D341Med (cell line): Measurements from ENCODE around the gene B3GAT2.
A peak's percentile ranks its signal among the peaks of the same experiment; 100 is the strongest.

Experiments used
- DNase-seq: peaks from one replicate; pipeline ENCODE4 v3.0.0; 2012; ENCODE audit warnings: low spot score

The B3GAT2 gene

DNA sequence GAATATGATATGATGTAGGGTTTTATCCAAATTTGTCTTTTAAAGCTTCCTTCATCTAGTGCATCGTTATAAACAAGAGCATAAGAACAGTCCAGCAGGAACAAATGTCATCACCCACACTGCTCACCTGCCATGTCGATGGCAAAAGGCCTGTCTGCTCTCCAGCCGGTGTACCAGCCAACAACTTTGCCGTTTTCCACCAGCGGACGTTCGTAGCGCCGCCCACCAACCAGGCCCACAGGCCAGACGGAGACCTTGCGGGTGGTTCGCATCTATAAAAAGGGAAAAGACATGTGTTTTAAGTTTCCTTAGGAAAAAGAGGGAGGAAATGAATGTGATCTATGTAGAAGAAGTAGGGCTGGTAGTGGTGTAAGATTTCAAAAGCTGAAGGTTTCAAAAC lies 62.9 kb downstream of the B3GAT2 start:
- DNase-seq: no peak

DNA sequence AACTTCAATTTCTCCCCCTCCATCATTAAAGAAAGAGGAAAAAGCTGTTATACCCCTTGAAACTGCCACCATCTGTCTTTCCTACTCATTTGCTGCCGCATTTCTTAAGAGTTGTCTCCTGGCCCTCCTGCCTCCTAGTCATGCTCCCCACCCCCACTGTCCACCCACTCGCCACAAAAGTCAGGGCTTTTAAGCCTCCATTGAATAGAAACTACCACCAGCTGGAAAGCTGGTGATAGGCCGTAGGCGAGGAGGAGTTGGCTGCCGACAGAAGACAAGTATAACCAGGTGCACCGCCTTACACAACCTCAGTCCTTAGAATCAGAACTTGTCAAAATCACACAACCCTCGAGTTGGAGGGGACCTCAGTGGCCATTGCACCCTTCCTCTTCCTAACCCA lies 67.6 kb downstream of the B3GAT2 start:
- DNase-seq: no peak

DNA sequence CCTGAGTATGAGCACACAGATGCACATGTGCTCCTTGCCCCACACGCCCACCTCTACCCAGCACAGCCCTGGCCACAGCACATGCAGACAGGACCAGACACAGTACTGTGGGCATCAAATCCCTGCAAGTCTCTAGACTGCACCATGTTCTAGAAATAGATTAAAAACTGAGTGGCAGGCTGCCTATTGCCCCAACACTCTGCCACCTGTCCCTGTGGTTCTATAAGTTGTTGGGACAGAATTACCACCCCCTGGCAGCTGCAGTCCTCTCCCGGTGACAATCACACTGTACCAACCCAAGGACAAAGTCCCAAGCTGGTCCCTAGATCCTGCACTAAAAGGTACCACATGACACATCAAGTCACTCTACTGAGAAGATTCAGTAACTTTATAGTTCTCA lies 70.2 kb downstream of the B3GAT2 start:
- no peak for DNase-seq

GRCh38 chr6:70886071-70886470 lies 70.8 kb downstream of the B3GAT2 start:
- DNase-seq: no peak

DNA sequence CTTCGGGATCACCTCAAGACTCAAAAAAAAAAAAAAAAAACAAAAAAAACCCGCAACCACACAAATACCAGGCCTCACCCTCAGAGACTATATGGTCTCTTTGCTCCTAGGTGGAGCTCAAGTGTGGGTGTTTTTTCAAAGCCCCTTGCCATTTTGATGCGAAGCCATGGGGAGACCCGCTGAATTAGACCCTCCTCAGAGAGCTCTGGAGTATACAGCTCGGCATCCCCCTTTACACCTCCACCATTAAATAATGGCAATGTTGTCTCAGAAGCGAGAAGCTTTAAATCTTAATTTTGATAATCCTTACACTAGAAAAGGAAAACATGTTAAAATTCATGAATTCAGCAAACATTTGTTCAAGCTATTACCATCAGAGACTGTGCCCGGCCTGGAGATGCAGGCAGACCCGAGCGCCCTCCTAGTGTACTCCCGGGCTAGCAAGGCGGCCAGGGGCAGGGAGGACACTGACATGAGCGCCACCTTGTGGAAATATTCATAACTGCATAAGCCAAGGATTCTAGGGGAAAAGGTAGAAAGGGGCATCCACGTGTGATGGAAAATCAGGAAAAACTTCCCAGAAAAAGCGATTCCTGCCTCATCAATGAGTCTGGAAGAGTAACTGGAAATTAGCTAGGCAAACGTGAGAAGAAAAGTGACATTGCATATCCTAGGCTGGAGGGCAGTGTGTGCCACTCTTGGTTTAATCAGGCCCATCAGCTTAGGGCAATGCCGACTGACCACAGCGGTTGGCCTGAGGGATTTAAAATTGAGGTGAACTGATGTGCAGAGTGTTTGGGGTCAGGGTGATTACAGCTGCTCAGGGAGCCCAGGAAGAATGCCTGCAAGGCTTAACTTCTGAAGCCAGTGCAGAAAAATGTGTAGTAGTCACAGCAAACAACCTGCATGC lies 72.5 kb downstream of the B3GAT2 start:
- peak; percentile 92 for DNase-seq

GRCh38 chr6:70879496-70879895 lies 77.4 kb downstream of the B3GAT2 start:
- no peak for DNase-seq

- DNase-seq: no peak
These were observed 82.5 kb downstream of the B3GAT2 start for GRCh38 chr6:70874181-70874913.

DNA sequence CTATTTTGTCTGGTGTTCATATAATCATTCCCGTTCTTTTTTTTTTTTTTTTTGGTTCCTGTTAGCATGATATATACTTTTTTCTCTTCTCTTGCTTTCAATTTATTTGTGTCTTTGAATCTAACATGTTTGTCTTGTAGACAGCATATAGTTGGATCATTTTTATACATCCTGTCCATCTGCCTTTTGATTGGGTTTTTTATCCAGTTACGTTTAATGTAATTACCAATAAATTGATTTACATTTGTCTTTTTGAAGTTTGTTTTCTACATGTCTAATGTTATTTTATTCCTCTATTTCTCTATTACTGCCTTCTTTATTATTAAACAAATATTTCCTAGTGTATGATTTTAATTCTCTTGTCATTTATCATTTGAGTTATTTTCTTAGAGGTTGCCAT lies 84.4 kb downstream of the B3GAT2 start:
- no peak for DNase-seq

DNA sequence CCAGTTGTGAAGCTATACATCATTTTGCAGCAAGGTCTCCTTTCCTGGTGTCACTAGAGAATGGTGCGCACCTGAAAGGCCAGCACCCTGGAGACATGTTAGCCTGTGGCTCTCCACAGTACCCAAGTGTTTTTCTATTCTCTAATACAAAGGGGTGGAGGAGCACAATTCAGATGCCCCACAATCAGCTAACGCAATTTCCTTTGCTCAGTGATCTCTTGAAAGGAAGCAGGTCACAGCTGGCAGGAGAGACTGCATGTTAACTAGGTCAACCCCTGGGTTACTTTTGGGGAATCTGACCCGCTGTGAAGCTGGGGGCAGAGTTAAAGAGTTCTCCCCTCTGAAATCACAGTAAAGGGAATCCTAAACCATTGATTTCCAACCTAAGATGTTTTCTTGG lies 92.5 kb downstream of the B3GAT2 start:
- no peak for DNase-seq

DNA sequence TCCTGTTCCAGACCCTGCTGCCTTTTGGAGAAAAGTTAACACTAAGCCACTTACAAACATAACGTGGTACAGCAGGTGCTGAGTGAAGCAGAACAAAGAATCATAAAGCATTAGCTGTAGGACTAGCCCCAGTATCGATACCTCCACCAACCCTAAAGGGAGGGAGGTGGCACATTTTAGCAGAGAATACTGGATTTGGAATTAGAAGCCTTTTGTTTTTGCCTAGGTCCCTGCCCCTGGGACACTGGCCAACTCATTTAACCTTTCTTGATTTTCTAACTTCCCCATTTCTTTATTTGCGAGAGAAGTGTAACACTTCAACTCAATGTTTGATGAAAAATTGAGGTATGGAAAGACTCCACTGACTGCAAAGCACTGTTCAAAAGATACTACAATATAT lies 93.5 kb downstream of the B3GAT2 start:
- no peak for DNase-seq

DNA sequence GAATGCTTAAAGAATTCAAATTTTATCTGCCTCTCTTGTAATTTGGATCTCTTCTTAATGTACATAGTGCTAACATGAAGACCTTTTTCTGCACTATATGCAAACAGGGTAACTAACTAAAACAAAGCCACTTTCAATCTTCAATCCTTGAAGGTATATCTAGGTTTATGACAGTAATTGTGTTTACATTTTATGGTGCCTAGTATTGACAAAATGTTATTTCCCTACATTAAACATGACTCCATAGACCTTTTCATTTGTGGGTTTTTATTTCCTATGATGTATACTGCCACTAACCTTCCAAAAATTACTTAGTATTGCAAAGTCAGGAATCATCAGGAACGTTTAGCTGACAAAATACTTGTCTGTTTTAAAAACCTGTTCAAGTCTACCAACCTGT lies 95.9 kb downstream of the B3GAT2 start:
- no peak for DNase-seq

- DNase-seq: peak; percentile 46
These were observed 96.8 kb downstream of the B3GAT2 start for GRCh38 chr6:70860045-70860444.

DNA sequence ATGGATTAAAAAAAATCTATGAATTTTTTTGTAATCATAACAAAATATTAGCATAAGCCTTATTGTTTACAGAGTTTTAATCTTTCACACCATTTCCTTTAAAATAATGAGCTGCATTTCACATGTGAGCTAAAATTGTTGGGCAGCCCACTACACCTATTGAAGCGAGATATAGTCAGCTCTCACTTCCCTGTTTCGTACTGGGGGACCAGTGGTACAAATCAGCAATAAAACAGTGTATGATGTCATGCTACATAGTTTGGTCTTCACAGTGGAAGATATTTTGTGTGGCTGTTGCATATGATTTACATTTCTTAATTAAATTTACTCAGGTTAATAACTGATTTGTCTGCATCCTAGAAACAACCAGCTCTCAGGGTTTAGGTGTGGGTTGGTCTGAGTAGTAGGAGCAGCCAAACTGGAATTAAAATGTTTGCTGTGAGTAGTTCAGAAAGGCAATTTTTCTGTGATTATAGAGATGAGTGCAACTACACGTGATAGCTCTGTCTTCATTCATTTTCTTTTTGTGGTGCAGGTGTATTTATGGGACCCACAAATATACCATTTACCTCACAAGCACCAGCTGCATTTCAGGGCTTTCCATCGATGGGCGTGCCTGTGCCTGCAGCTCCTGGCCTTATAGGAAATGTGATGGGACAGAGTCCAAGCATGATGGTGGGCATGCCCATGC lies 99.3 kb downstream of the B3GAT2 start:
- DNase-seq: no peak

DNA sequence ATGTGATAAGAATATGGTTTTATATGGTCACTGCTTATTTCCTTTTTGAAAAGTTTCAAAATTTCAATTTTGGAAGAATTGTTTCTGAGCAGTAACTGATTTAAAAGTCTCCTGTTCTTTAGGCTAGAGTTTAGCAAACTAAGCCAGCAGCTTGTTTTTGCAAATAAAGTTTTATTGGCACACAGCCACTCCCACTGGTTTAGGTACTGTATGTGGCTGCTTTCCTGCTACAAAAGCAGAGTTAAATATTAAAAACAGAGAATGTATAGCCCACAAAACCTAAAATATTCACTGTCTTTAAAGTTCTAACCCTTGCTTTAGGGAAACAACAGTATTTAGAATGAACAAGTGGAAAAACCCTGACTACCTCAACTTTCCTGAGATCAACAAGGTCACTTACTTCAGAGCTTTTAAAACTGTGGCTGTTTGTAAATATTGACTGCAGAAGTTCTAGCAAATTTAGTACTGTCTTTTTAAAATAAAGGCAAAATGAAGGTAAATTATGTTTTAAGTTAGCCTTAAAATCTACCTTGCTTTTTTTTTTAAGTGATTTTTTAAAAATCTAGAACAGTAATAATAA lies 104.1 kb downstream of the B3GAT2 start:
- DNase-seq: no peak

- DNase-seq: no peak
These were observed 107.4 kb downstream of the B3GAT2 start for GRCh38 chr6:70849348-70850069.

DNA sequence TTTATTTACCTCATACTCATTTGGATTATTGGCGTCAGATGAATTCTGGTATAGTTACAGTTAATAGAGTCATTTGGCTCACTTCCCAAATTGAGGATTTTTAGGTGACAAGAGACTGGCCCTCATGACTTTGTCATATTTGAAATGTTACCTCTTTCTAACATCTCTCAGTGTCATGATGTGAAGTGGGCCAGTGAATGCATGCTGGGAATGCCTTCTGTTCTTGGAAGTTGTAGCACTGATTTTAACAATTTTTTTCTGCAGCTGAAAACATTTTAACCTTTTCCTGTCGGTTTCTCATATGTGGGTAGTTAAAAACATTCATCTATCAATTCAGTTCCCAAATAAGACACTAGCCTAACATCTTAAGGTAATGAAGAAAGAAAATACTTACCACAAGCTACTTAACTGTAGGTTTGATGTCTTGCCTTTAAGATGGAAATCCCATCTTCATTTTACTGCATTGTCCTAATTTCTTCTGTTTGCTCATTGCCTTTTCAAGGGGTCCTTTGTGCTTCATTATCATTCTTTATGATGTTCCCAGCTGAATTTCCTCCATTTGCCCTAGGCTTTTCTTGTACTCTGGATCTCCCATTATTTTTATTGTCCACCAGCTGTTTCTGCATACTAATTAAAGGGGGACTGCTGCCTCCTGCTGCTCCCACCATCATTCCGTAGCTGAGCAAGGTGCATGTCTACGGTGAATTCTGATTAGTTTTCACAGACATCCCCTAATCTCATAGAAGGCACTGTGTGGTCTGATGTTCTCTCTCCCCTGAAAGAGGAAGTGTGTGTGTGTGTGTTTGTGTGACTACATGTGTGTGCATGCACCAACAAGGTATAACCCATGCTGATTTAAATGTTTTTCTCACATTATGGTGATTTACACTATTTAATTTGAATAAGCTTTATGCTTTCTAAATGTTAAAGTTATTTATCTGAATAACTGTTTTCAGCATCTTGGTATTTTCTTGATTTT lies 109.5 kb downstream of the B3GAT2 start:
- DNase-seq: no peak

DNA sequence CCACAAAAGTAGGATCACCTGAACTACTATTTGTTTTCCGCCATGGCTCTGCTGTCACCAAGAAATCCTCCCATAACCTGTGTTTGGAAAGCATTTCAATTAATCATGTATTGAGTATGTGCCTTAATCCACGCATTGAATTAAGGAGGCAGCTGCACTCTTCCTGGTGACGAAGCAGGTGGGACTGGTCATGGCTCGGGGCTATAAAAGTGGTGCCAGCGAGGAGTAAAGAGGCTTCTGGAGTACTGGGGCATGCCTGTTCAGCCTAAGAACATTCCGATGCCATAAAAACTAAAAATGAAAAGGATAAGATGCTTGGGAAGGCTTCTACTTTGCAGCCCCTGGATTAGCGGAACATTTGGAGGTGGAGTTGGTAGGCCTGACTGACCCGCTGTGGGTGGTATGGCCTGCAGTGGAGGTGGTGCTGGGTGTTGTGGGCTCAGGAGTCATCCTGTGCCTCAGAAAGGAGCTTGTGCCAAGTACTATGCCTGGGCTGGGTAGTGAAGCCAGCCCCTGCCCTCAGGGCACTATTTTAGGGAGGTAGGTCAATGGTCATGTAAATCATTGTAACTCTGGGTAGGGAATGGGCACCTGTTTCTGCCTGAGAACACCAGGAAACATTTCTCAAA lies 110.5 kb downstream of the B3GAT2 start:
- no peak for DNase-seq

DNA sequence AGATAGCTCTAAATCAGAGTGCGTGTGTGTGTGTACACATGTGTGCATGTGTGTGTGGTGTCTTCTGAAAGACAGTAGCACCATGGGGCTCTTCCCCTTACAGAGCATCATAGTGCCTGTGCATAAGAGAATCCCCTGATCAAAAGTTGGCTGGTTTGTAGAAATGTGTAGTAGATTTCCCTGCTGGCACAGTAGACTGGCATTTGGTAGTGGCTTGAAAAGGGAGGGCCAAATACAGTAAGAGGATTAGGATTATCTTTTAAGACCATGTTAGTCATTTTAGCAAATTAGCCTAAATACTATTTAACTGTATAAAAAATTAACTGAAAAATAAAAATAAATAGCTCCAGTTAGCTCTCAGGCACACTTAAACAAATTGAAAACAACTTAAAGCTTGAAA lies 112.6 kb downstream of the B3GAT2 start:
- DNase-seq: peak; percentile 65

DNA sequence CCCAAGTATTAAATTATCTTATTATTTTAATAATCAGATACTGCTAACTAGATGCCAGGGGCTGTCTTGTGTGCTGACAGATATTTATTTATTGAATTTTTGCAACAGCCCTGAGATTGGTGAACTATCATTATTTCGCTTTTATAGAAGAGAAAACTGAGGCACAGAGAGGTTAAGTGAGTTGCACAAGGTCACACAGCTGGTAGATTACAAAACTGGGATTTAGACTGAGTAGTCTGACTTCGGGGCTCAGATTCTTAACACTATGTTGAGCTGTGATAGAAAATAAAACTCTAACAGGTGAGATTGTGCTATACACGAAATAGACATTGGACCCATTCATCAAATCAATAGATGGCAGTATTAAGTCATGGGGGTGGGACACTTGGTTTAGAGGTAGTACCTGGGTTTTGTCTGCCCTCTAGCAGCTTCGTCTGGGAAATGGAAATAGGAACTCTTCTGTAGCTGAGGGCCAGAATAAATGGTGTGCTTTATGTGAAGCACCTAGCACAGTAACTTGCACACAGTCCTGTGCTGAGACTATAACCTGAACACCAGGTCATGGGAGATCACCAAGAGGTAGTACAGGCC lies 113.4 kb downstream of the B3GAT2 start:
- DNase-seq: no peak

- no peak for DNase-seq
These were observed 114.3 kb downstream of the B3GAT2 start for GRCh38 chr6:70842541-70842940.
